ENCODE measurements around the gene PALM2AKAP2. TPM values are rescaled to one million over a fixed set of nuclear protein-coding genes. Genes with fewer than 3 reads are reported as not detected.

The PALM2AKAP2 gene
- total RNA-seq (2014; rRNA removed; shearing (Covaris generic)) (7.9 and 8.3 TPM in 2 replicates), polyA plus RNA-seq (2016; fragmentation: Nextera tagmentation; extraction: Ambion mirVana) (2.5 and 3.3 TPM in 2 replicates)
- long read RNA-seq, partial matches to known transcripts: 0 of 2 reads
- long read RNA-seq, other reads (novel, unspliced or antisense): 1 of 2 reads

- no peaks in the 10 kb centered on the region for H3K9me3 Mint-ChIP-seq
- Histone ChIP-seq H2AFZ (peak within 1 kb of the TSS; percentile 100), H3K27me3 (ENCODE audit: insufficient read depth) (peaks cover 23% of the 10 kb centered on the region), H3K9me2 (ENCODE audit: insufficient read depth) (peaks cover 18% of the 10 kb centered on the region), H3K4me2 (peak within 1 kb of the TSS; percentile 100), H3K27ac (ENCODE audit: low read depth) (no peak within 1 kb of the TSS), H3K4me3 (peak within 1 kb of the TSS; percentile 94), H4K20me1 (replicated peaks; ENCODE audit: insufficient read depth) (no peaks in the 10 kb centered on the region), H3K4me1 (ENCODE audit: insufficient read depth) (peaks cover 14% of the 10 kb centered on the region; the same call in 1 of the 2 replicates), H3F3A (replicated peaks; ENCODE audit: low read depth) (no peaks in the 10 kb centered on the region), H3K36me3 (ENCODE audit: insufficient read depth) (no peaks in the 10 kb centered on the region), H3K79me2 (replicated peaks; ENCODE audit: insufficient read depth) (peaks cover 28% of the 10 kb centered on the region)
- H3K27ac Mint-ChIP-seq: no peak within 1 kb of the TSS
- peaks cover 9% of the 10 kb centered on the region; the same call in 2 of the 3 replicates for H3K4me1 Mint-ChIP-seq
- ATAC-seq (peak; percentile 95), DNase-seq (ENCODE audit: low spot score) (peak; percentile 85)
- H3K36me3 Mint-ChIP-seq (ENCODE audit: low read depth): no peaks in the 10 kb centered on the region
- TF ChIP-seq, protein P1, sequence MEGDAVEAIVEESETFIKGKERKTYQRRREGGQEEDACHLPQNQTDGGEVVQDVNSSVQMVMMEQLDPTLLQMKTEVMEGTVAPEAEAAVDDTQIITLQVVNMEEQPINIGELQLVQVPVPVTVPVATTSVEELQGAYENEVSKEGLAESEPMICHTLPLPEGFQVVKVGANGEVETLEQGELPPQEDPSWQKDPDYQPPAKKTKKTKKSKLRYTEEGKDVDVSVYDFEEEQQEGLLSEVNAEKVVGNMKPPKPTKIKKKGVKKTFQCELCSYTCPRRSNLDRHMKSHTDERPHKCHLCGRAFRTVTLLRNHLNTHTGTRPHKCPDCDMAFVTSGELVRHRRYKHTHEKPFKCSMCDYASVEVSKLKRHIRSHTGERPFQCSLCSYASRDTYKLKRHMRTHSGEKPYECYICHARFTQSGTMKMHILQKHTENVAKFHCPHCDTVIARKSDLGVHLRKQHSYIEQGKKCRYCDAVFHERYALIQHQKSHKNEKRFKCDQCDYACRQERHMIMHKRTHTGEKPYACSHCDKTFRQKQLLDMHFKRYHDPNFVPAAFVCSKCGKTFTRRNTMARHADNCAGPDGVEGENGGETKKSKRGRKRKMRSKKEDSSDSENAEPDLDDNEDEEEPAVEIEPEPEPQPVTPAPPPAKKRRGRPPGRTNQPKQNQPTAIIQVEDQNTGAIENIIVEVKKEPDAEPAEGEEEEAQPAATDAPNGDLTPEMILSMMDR (conservative IDR thresholded peaks at IDR 0.05; ENCODE audit: low read depth in 2 of 2): peak in 1 of 2 experiments; percentile 35; a peak in 2 of 4 replicates
- no peak; the same call in 1 of the 2 replicates for TF ChIP-seq CREB1 (CRISPR knock-in tag; IDR thresholded peaks at IDR 0.05; ENCODE audit: low read depth)
- H3K4me3 Mint-ChIP-seq: peak within 1 kb of the TSS; percentile 80
- peaks cover 14% of the 10 kb centered on the region for H3K27me3 Mint-ChIP-seq (ENCODE audit: insufficient read depth, low read depth, poor library complexity)
Measured at GRCh38 chr9:109779711-109780452, at the start of gene PALM2AKAP2. PALM2AKAP2 (plus strand) TSS chr9:109780198; CDS start chr9:109780489, 291 bp downstream.

- Mint-ChIP-seq H3K9me3 (no peaks in the 10 kb centered on the region), H3K4me1 (peaks cover 14% of the 10 kb centered on the region; the same call in 2 of the 3 replicates), H3K4me3 (no peak overlapping the region), H3K36me3 (ENCODE audit: low read depth) (no peaks in the 10 kb centered on the region), H3K27me3 (ENCODE audit: insufficient read depth, low read depth, poor library complexity) (peaks cover 5% of the 10 kb centered on the region), H3K27ac (no peak overlapping the region)
- no peaks in the 10 kb centered on the region for H3F3A ChIP-seq (replicated peaks; ENCODE audit: low read depth)
- no peaks in the 10 kb centered on the region for H3K27me3 ChIP-seq (ENCODE audit: insufficient read depth)
- no peaks in the 10 kb centered on the region for H4K20me1 ChIP-seq (replicated peaks; ENCODE audit: insufficient read depth)
- no peak overlapping the region for H2AFZ ChIP-seq
- no peak overlapping the region for H3K27ac ChIP-seq (ENCODE audit: low read depth)
- H3K79me2 ChIP-seq (replicated peaks; ENCODE audit: insufficient read depth): no peaks in the 10 kb centered on the region
- H3K4me2 ChIP-seq: no peak overlapping the region
- peaks cover 12% of the 10 kb centered on the region; the same call in 1 of the 2 replicates for H3K9me2 ChIP-seq (ENCODE audit: insufficient read depth)
- H3K4me1 ChIP-seq (ENCODE audit: insufficient read depth): peaks cover 9% of the 10 kb centered on the region; the same call in 1 of the 2 replicates
- no peak for ATAC-seq
- H3K4me3 ChIP-seq: no peak overlapping the region
- DNase-seq (ENCODE audit: low spot score): no peak
- H3K36me3 ChIP-seq (ENCODE audit: insufficient read depth): no peaks in the 10 kb centered on the region
- TF ChIP-seq ETS1 (IDR thresholded peaks at IDR 0.05): no peak
- TF ChIP-seq, protein P1 (conservative IDR thresholded peaks at IDR 0.05; ENCODE audit: low read depth in 2 of 2): no peak
- TF ChIP-seq STAT1 (IDR thresholded peaks at IDR 0.05; ENCODE audit: unreplicated experiment): no peak
- no peak for TF ChIP-seq EZH2phosphoT487 (IDR thresholded peaks at IDR 0.05; ENCODE audit: unreplicated experiment)
- no peak for TF ChIP-seq JUNB (IDR thresholded peaks at IDR 0.05; ENCODE audit: unreplicated experiment)
- no peak for TF ChIP-seq EZH2 (IDR thresholded peaks at IDR 0.05; ENCODE audit: low read depth, unreplicated experiment)
Measured at GRCh38 chr9:109730228-109730627, 49.8 kb upstream of the PALM2AKAP2 start.

Measured in GM23338 (cell line).